HepG2 (cell line): ENCODE data around the gene STRADA. TPM values are rescaled to one million over a fixed set of nuclear protein-coding genes. Genes with fewer than 3 reads are reported as not detected.

Source experiments
- ATAC-seq: fragments of 200-7000 bp; cut with Tn5 transposase; 3 replicates; pipeline ENCODE4 v1.9.1; 2020; ENCODE audit warnings: mild to moderate bottlenecking, moderate library complexity
- BruUV-seq: library from RNA; stranded (reverse); fragments of 400-500 nt; replicated peaks from 2 replicates; lab custom pipeline; 2021; lab: Mats Ljungman, UMichigan
- CTCF ChIA-PET: fragments of 300-600 bp; formaldehyde crosslinking; extraction: SDS; loops from one replicate; lab custom pipeline; 2021; ENCODE audit warnings: low total read pairs, inconsistent platforms, low intra/inter-chr PET ratio; lab: Yijun Ruan, JAX
- POLR2A ChIA-PET: fragments of 350-600 bp; sonication (Branson Sonifier 250); formaldehyde crosslinking; loops from one replicate; lab custom pipeline; 2020; ENCODE audit warnings: antibody characterized with exemption, inconsistent platforms; lab: Yijun Ruan, JAX
- DNase-seq: peaks from one replicate; pipeline ENCODE4 v3.0.0-alpha.2; 2015; ENCODE audit warnings: low spot score
- FAIRE-seq: peaks from 3 replicates; lab custom pipeline; 2011; peaks lifted over from hg19 to GRCh38; lab: Jason Lieb, UNC
- H2AFZ ChIP-seq: one replicate; pipeline ENCODE4 v1.6.1; 2011; ENCODE audit warnings: low read length, inconsistent platforms
- H3K27ac ChIP-seq: fragments of 300-600 bp; 3 replicates; pipeline ENCODE4 v1.8.0; 2011; ENCODE audit warnings: mixed run types, mild to moderate bottlenecking, mixed read lengths, low read length, inconsistent platforms; ENCODE audit not compliant: insufficient read depth; ENCODE audit errors: extremely low read length
- H3K27me3 ChIP-seq, 2 experiments: fragments of 200-600 bp in 1 of 2; 2 replicates in 1 of 2; 3 replicates in 1 of 2; pipeline versions ENCODE4 v1.6.0 to v1.8.0; 2011; ENCODE audit warnings: low read length in 2 of 2, mild to moderate bottlenecking in 2 of 2, moderate library complexity in 2 of 2, inconsistent platforms in 1 of 2; ENCODE audit not compliant: insufficient read depth in 2 of 2, control insufficient read depth in 1 of 2
- H3K36me3 ChIP-seq, 2 experiments: fragments of 200-600 bp in 1 of 2; replicated peaks in 1 of 2; 2 replicates in 1 of 2; 3 replicates in 1 of 2; pipeline versions ENCODE4 v1.5.1 to v1.8.0; 2011; ENCODE audit warnings: low read length in 2 of 2, inconsistent platforms in 1 of 2; ENCODE audit not compliant: insufficient read depth in 2 of 2, control insufficient read depth in 1 of 2
- H3K4me1 ChIP-seq: 2 replicates; pipeline ENCODE4 v1.5.1; 2012; ENCODE audit warnings: low read length, inconsistent platforms; ENCODE audit not compliant: insufficient read depth
- H3K4me2 ChIP-seq: 2 replicates; pipeline ENCODE4 v1.6.0; 2011; ENCODE audit warnings: low read depth, low read length, inconsistent platforms
- H3K4me3 ChIP-seq, 3 experiments: fragments of 200-600 bp in 1 of 3; sonication (generic), shearing (Covaris generic) in 1 of 3; replicated peaks in 1 of 3; 2 replicates each; pipeline ENCODE4 v1.5.1; 2011 to 2016; ENCODE audit warnings: low read length in 3 of 3, inconsistent platforms in 2 of 3, low read depth in 2 of 3, mild to moderate bottlenecking in 2 of 3, control low read depth in 1 of 3, mixed read lengths in 1 of 3; ENCODE audit not compliant: insufficient read depth in 1 of 3
- H3K79me2 ChIP-seq: one replicate; pipeline ENCODE4 v1.6.1; 2011; ENCODE audit warnings: low read length, inconsistent platforms; ENCODE audit not compliant: insufficient read depth
- H3K9ac ChIP-seq: 2 replicates; pipeline ENCODE4 v1.6.0; 2011; ENCODE audit warnings: mild to moderate bottlenecking, low read depth, low read length, inconsistent platforms; ENCODE audit not compliant: insufficient read depth
- H3K9me3 ChIP-seq: 2 replicates; pipeline ENCODE4 v1.5.1; 2012; ENCODE audit warnings: mild to moderate bottlenecking, low read length
- H4K20me1 ChIP-seq: 2 replicates; pipeline ENCODE4 v1.6.0; 2011; ENCODE audit warnings: inconsistent platforms, mild to moderate bottlenecking, low read length, moderate library complexity; ENCODE audit not compliant: insufficient read depth
- ARNT ChIP-seq: fragments of 450-650 bp; IDR thresholded peaks from 2 replicates; pipeline ENCODE4 v1.6.1; 2017
- FOXA1 ChIP-seq, 2 experiments: fragments of 450-650 bp in 1 of 2; sonication (generic) in 1 of 2; formaldehyde crosslinking in 1 of 2; IDR thresholded peaks; 2 replicates each; pipeline versions ENCODE4 v1.4.0 to v1.6.1; 2016 to 2020; ENCODE audit warnings: missing genetic modification reagents in 1 of 2
- REXO4 ChIP-seq: sonication (generic); formaldehyde crosslinking; IDR thresholded peaks from 2 replicates; pipeline ENCODE4 v1.8.0; 2022; ENCODE audit warnings: missing genetic modification reagents, mild to moderate bottlenecking, borderline replicate concordance
- RFX5 ChIP-seq: IDR thresholded peaks from 2 replicates; pipeline ENCODE4 v1.6.1; 2011; ENCODE audit warnings: low read depth, low read length, improper control_type of control experiment
- TBX2 ChIP-seq: sonication (generic); formaldehyde crosslinking; IDR thresholded peaks from 2 replicates; pipeline ENCODE4 v1.5.0; 2020; ENCODE audit warnings: missing genetic modification reagents, mild to moderate bottlenecking, borderline replicate concordance
- ZBTB34 ChIP-seq: sonication (generic); formaldehyde crosslinking; IDR thresholded peaks from 2 replicates; pipeline ENCODE4 v1.8.0; 2022; ENCODE audit warnings: mild to moderate bottlenecking, missing genetic modification reagents
- WGBS: methylation state at CpG from one replicate; pipeline ENCODE4 v1.1.6; 2017; ENCODE audit warnings: low lambda C conversion rate; 5-methylcytosine and 5-hydroxymethylcytosine counted together
- in situ Hi-C: cut with HindIII; loops from 2 replicates; pipeline ENCODE4 v1.10.0; 2017; ENCODE audit warnings: low pct_unique_long_range_greater_than_20kb; ENCODE audit not compliant: extremely low pct_ligation_motif_present
- intact Hi-C: fragments of 100-400 bp; cut with micrococcal nuclease; formaldehyde crosslinking; loops from one replicate; pipeline ENCODE4 v1.10.0; 2022; ENCODE audit not compliant: unreplicated experiment
- polyA plus RNA-seq, 8 experiments: library from polyadenylated mRNA; depleted of rRNA in 3 of 8; stranded (reverse) in 7 of 8; unstranded in 1 of 8; fragments of >200 nt; fragmentation: Illumina TruSeq in 4 of 8; extraction: Trizol in 4 of 8; gene quantifications; 2 replicates each; pipeline versions ENCODE4 v1.2.1 to v1.2.3, GENCODE V29; 2011 to 2016; ENCODE audit warnings: low read depth in 4 of 8, missing spikeins in 1 of 8, mixed read lengths in 1 of 8; ENCODE audit not compliant: insufficient read depth in 1 of 8
- total RNA-seq, 5 experiments: library from RNA; depleted of rRNA; stranded (reverse); fragments of >200 nt; fragmentation: Illumina TruSeq; extraction: Trizol; gene quantifications; 2 replicates each; pipeline ENCODE4 v1.2.3, GENCODE V29; 2016; ENCODE audit warnings: low read depth in 1 of 5

STRADA gene
- total and polyA plus RNA-seq, 2 of the 13 experiments (the other 11 are each of a cell fraction or from before 2014, with no cell fraction given): 17.6 to 17.9 TPM

- Histone ChIP-seq H3K27ac (peak overlapping the region; percentile 52), H3K36me3 (peaks cover 23 to 73% of the 10 kb centered on the region in 2 experiments), H3K4me1 (peaks cover 47% of the 10 kb centered on the region), H3K79me2 (peaks cover 54% of the 10 kb centered on the region), H4K20me1 (peaks cover 26% of the 10 kb centered on the region), H3K27me3 (no peaks in the 10 kb centered on the region), H3K4me2 (no peak overlapping the region), H3K4me3 (no peak overlapping the region), H3K9me3 (no peaks in the 10 kb centered on the region), H2AFZ (no peak overlapping the region), H3K9ac (no peak overlapping the region)
- DNase-seq: no peak
- FAIRE-seq: no peak
- in situ Hi-C loops: no loop called here
- no TSS peak for BruUV-seq
- CTCF ChIA-PET: no interaction called here
- POLR2A ChIA-PET: interaction anchor here (0.7 to 8.5 kb wide), 2 partner anchors 13 to 39 kb away, joined by 4 to 72 read pairs; partner anchors contain the start of genes CCDC47 and DDX42
- WGBS: over 99% methylated on average over 13 of the region's 13 CpGs
- ATAC-seq: no peak
- no peak for TF ChIP-seq RFX5
- no peak for TF ChIP-seq FOXA1 (IDR thresholded peaks at IDR 0.05)
- TF ChIP-seq FOXA1 (CRISPR knock-in tag; IDR thresholded peaks at IDR 0.05): no peak
- TF ChIP-seq ZBTB34 (CRISPR knock-in tag): no peak
- no peak for TF ChIP-seq REXO4 (CRISPR knock-in tag)
- no peak for TF ChIP-seq TBX2 (CRISPR knock-in tag)
- no peak for TF ChIP-seq ARNT
- intact Hi-C loops: no loop called here
Observed at GRCh38 chr17:63786971-63787711, 45.5 kb upstream of the STRADA start.
